Neural cell (in vitro differentiated cells): Measurements from ENCODE around the gene IGFBP2.

Experiments
- CTCF ChIP-seq: fragments of 450-650 bp; IDR thresholded peaks from 2 replicates; pipeline ENCODE4 v1.5.1; 2014; ENCODE audit warnings: antibody characterized with exemption, mild to moderate bottlenecking, moderate library complexity; ENCODE audit not compliant: poor library complexity, severe bottlenecking
- EP300 ChIP-seq: fragments of 450-650 bp; conservative IDR thresholded peaks from 2 replicates; pipeline ENCODE4 v1.6.1; 2014; ENCODE audit warnings: antibody characterized with exemption, mild to moderate bottlenecking, moderate library complexity; ENCODE audit not compliant: poor library complexity, severe bottlenecking
- EZH2 ChIP-seq: fragments of 200-600, 300-800 bp; shearing (Covaris generic), sonication (generic); IDR thresholded peaks from 2 replicates; pipeline ENCODE4 v1.6.1; 2014; ENCODE audit warnings: antibody characterized with exemption, low read length, borderline replicate concordance, mild to moderate bottlenecking; ENCODE audit not compliant: insufficient read depth, poor library complexity, severe bottlenecking
- MXI1 ChIP-seq: fragments of 450-650 bp; conservative IDR thresholded peaks from 2 replicates; pipeline ENCODE4 v1.6.1; 2014; ENCODE audit warnings: antibody characterized with exemption, mild to moderate bottlenecking; ENCODE audit not compliant: poor library complexity, severe bottlenecking
- POLR2AphosphoS5 ChIP-seq: IDR thresholded peaks from 2 replicates; pipeline ENCODE4 v1.6.1; 2012
- RAD21 ChIP-seq: fragments of 450-650 bp; conservative IDR thresholded peaks from 2 replicates; pipeline ENCODE4 v1.6.1; 2014; ENCODE audit warnings: antibody characterized with exemption, mild to moderate bottlenecking, moderate library complexity
- SMC3 ChIP-seq: fragments of 450-650 bp; conservative IDR thresholded peaks from 2 replicates; pipeline ENCODE4 v1.6.1; 2014; ENCODE audit warnings: antibody characterized with exemption, mild to moderate bottlenecking, moderate library complexity; ENCODE audit not compliant: poor library complexity
- TAF1 ChIP-seq: IDR thresholded peaks from 2 replicates; pipeline ENCODE4 v1.6.1; 2012; ENCODE audit warnings: low read depth
- TF ChIP-seq, protein P1 (sequence below): IDR thresholded peaks from 2 replicates; pipeline ENCODE4 v1.6.1; 2012; ENCODE audit warnings: borderline replicate concordance

- TF ChIP-seq CTCF (no peak), EZH2 (no peak), POLR2AphosphoS5 (no peak), SMC3 (no peak), RAD21 (no peak), TAF1 (no peak), MXI1 (no peak), EP300 (no peak)
- TF ChIP-seq, protein P1, sequence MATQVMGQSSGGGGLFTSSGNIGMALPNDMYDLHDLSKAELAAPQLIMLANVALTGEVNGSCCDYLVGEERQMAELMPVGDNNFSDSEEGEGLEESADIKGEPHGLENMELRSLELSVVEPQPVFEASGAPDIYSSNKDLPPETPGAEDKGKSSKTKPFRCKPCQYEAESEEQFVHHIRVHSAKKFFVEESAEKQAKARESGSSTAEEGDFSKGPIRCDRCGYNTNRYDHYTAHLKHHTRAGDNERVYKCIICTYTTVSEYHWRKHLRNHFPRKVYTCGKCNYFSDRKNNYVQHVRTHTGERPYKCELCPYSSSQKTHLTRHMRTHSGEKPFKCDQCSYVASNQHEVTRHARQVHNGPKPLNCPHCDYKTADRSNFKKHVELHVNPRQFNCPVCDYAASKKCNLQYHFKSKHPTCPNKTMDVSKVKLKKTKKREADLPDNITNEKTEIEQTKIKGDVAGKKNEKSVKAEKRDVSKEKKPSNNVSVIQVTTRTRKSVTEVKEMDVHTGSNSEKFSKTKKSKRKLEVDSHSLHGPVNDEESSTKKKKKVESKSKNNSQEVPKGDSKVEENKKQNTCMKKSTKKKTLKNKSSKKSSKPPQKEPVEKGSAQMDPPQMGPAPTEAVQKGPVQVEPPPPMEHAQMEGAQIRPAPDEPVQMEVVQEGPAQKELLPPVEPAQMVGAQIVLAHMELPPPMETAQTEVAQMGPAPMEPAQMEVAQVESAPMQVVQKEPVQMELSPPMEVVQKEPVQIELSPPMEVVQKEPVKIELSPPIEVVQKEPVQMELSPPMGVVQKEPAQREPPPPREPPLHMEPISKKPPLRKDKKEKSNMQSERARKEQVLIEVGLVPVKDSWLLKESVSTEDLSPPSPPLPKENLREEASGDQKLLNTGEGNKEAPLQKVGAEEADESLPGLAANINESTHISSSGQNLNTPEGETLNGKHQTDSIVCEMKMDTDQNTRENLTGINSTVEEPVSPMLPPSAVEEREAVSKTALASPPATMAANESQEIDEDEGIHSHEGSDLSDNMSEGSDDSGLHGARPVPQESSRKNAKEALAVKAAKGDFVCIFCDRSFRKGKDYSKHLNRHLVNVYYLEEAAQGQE, result no peak
Observed at GRCh38 chr2:216660496-216660895, 27.3 kb downstream of the IGFBP2 start.
